H1 (cell line): ENCODE measurements around the gene HMGCL.

Experiments
- EGR1 ChIP-seq: IDR thresholded peaks from 2 replicates; pipeline ENCODE4 v1.6.1; 2011; ENCODE audit warnings: low read depth, low read length, borderline replicate concordance
- EP300 ChIP-seq, 2 experiments: IDR thresholded peaks; 1 replicate in 1 of 2; 2 replicates in 1 of 2; pipeline ENCODE4 v1.6.1; 2011 to 2012; ENCODE audit warnings: low read depth in 2 of 2, low read length in 2 of 2, mild to moderate bottlenecking in 2 of 2, borderline replicate concordance in 1 of 2, inconsistent platforms in 1 of 2, moderate library complexity in 1 of 2
- GTF2F1 ChIP-seq: IDR thresholded peaks from 2 replicates; pipeline ENCODE4 v1.6.1; 2012; ENCODE audit warnings: low read depth, low read length, improper control_type of control experiment, borderline replicate concordance
- JUND ChIP-seq: IDR thresholded peaks from 2 replicates; pipeline ENCODE4 v1.6.1; 2011; ENCODE audit warnings: mild to moderate bottlenecking, improper control_type of control experiment, low read length
- POLR2A ChIP-seq, 2 experiments: IDR thresholded peaks; 1 replicate in 1 of 2; 2 replicates in 1 of 2; pipeline ENCODE4 v1.6.1; 2011; ENCODE audit warnings: low read depth in 2 of 2, low read length in 2 of 2, mild to moderate bottlenecking in 2 of 2; ENCODE audit errors: control extremely low read depth in 1 of 2
- POLR2AphosphoS5 ChIP-seq: IDR thresholded peaks from 2 replicates; pipeline ENCODE4 v1.6.1; 2011; ENCODE audit warnings: low read depth, low read length
- RFX5 ChIP-seq: IDR thresholded peaks from 2 replicates; pipeline ENCODE4 v1.6.1; 2011; ENCODE audit warnings: low read depth, low read length, improper control_type of control experiment, borderline replicate concordance
- RNF2 ChIP-seq: fragments of 200-900, 300-1000 bp; sonication (generic); IDR thresholded peaks from 2 replicates; pipeline ENCODE4 v1.7.1; 2016; ENCODE audit warnings: borderline replicate concordance, low read depth, mild to moderate bottlenecking, antibody characterized with exemption, low read length; ENCODE audit not compliant: poor library complexity, severe bottlenecking; ENCODE audit errors: missing control alignments
- SAP30 ChIP-seq: fragments of 300-600 bp; sonication (generic); IDR thresholded peaks from 2 replicates; pipeline ENCODE4 v1.7.1; 2012; ENCODE audit warnings: low read length, moderate library complexity, mild to moderate bottlenecking, inconsistent platforms; ENCODE audit not compliant: insufficient read depth, insufficient replicate concordance
- TF ChIP-seq, protein P1 (sequence below), 3 experiments: IDR thresholded peaks; 1 replicate in 2 of 3; 2 replicates in 1 of 3; pipeline versions ENCODE4 v1.5.1 to v1.6.1; 2011; ENCODE audit warnings: low read length in 3 of 3, mild to moderate bottlenecking in 3 of 3, inconsistent platforms in 2 of 3, low read depth in 1 of 3, moderate library complexity in 1 of 3; ENCODE audit not compliant: insufficient read depth in 1 of 3; ENCODE audit errors: control extremely low read depth in 1 of 3
- TF ChIP-seq, protein P2 (sequence below): IDR thresholded peaks from 2 replicates; pipeline ENCODE4 v1.6.1; 2011; ENCODE audit warnings: low read length, improper control_type of control experiment

DNA sequence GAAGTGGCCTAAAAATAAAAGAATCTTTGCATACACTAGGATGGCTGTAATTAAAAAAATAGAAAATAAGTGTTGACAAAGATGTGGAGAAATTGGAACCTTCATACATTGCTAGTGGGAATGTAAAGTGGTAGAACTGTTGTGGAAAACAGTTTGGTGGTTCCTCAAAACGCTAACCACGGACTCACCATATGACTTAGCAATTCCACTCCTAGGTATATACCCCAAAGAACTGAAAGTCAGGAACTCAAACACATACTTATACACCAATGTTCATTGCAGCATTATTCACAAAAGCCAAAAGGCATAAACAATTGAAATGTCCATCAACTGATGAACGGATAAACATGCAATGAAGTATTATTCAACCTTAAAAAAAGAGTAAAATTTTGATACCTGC lies 10.8 kb upstream of the HMGCL start:
- TF ChIP-seq JUND, result no peak
- no peak for TF ChIP-seq RNF2
- no peak for TF ChIP-seq POLR2AphosphoS5
- TF ChIP-seq GTF2F1, result no peak
- TF ChIP-seq, protein P1, sequence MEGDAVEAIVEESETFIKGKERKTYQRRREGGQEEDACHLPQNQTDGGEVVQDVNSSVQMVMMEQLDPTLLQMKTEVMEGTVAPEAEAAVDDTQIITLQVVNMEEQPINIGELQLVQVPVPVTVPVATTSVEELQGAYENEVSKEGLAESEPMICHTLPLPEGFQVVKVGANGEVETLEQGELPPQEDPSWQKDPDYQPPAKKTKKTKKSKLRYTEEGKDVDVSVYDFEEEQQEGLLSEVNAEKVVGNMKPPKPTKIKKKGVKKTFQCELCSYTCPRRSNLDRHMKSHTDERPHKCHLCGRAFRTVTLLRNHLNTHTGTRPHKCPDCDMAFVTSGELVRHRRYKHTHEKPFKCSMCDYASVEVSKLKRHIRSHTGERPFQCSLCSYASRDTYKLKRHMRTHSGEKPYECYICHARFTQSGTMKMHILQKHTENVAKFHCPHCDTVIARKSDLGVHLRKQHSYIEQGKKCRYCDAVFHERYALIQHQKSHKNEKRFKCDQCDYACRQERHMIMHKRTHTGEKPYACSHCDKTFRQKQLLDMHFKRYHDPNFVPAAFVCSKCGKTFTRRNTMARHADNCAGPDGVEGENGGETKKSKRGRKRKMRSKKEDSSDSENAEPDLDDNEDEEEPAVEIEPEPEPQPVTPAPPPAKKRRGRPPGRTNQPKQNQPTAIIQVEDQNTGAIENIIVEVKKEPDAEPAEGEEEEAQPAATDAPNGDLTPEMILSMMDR (IDR thresholded peaks at IDR 0.05; ENCODE audit: control extremely low read depth in 1 of 3, insufficient read depth in 1 of 3, low read depth in 1 of 3, low read length in 3 of 3), result no peak
- TF ChIP-seq EP300 (IDR thresholded peaks at IDR 0.05; ENCODE audit: borderline replicate concordance in 1 of 2, low read depth in 2 of 2, low read length in 2 of 2), result no peak
- no peak for TF ChIP-seq POLR2A (IDR thresholded peaks at IDR 0.05; ENCODE audit: control extremely low read depth in 1 of 2, low read depth in 2 of 2, low read length in 2 of 2)
- TF ChIP-seq SAP30, result no peak
- TF ChIP-seq EGR1, result no peak
- TF ChIP-seq RFX5, result no peak
- TF ChIP-seq, protein P2, sequence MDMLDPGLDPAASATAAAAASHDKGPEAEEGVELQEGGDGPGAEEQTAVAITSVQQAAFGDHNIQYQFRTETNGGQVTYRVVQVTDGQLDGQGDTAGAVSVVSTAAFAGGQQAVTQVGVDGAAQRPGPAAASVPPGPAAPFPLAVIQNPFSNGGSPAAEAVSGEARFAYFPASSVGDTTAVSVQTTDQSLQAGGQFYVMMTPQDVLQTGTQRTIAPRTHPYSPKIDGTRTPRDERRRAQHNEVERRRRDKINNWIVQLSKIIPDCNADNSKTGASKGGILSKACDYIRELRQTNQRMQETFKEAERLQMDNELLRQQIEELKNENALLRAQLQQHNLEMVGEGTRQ, result no peak
